Parathyroid adenoma (tissue), 2 donors: ENCODE measurements around the gene AREL1.

Experiments
- H2AFZ ChIP-seq: fragments of 300-600 bp; sonication (generic); one replicate; pipeline ENCODE4 v1.7.0; 2017; ENCODE audit warnings: antibody characterized with exemption, mild to moderate bottlenecking
- H3K27ac ChIP-seq: fragments of 300-600 bp; sonication (generic); one replicate; pipeline ENCODE4 v1.7.0; 2017
- H3K27me3 ChIP-seq: fragments of 300-600 bp; sonication (generic); one replicate; pipeline ENCODE4 v1.7.0; 2017; ENCODE audit warnings: low read length; ENCODE audit not compliant: control insufficient read depth, insufficient read depth
- H3K36me3 ChIP-seq: fragments of 300-600 bp; sonication (generic); one replicate; pipeline ENCODE4 v1.7.0; 2017; ENCODE audit warnings: low read length; ENCODE audit not compliant: control insufficient read depth, insufficient read depth
- H3K4me1 ChIP-seq: fragments of 300-600 bp; sonication (generic); one replicate; pipeline ENCODE4 v1.7.0; 2017; ENCODE audit warnings: control low read depth
- H3K4me2 ChIP-seq: fragments of 300-600 bp; sonication (generic); one replicate; pipeline ENCODE4 v1.7.0; 2017; ENCODE audit warnings: low read length
- H3K4me3 ChIP-seq: fragments of 300-600 bp; sonication (generic); one replicate; pipeline ENCODE4 v1.7.0; 2017; ENCODE audit warnings: low read depth, low read length
- H3K79me2 ChIP-seq: fragments of 300-600 bp; sonication (generic); one replicate; pipeline ENCODE4 v1.7.0; 2017; ENCODE audit warnings: control low read depth
- H3K9ac ChIP-seq: fragments of 300-600 bp; sonication (generic); one replicate; pipeline ENCODE4 v1.7.0; 2017; ENCODE audit warnings: mild to moderate bottlenecking
- H3K9me3 ChIP-seq: fragments of 300-600 bp; sonication (generic); one replicate; pipeline ENCODE4 v1.7.0; 2017; ENCODE audit warnings: low read length; ENCODE audit not compliant: control insufficient read depth
- CTCF ChIP-seq: fragments of 300-600 bp; sonication (generic); IDR thresholded peaks from one replicate; pipeline ENCODE4 v1.7.0; 2017; ENCODE audit warnings: antibody characterized with exemption, mild to moderate bottlenecking
- donor health status: primary hyperparathyroidism.

Gene AREL1

GRCh38 chr14:74671789-74672188 is 41.1 kb downstream of the AREL1 start:
- Histone ChIP-seq H3K4me2 (no peak overlapping the region), H3K9ac (no peak overlapping the region), H3K4me1 (no peaks in the 10 kb centered on the region), H3K9me3 (no peaks in the 10 kb centered on the region), H3K27ac (no peak overlapping the region), H2AFZ (no peak overlapping the region), H3K27me3 (no peaks in the 10 kb centered on the region), H3K36me3 (no peaks in the 10 kb centered on the region), H3K79me2 (no peaks in the 10 kb centered on the region), H3K4me3 (no peak overlapping the region)
- TF ChIP-seq CTCF, result no peak

DNA sequence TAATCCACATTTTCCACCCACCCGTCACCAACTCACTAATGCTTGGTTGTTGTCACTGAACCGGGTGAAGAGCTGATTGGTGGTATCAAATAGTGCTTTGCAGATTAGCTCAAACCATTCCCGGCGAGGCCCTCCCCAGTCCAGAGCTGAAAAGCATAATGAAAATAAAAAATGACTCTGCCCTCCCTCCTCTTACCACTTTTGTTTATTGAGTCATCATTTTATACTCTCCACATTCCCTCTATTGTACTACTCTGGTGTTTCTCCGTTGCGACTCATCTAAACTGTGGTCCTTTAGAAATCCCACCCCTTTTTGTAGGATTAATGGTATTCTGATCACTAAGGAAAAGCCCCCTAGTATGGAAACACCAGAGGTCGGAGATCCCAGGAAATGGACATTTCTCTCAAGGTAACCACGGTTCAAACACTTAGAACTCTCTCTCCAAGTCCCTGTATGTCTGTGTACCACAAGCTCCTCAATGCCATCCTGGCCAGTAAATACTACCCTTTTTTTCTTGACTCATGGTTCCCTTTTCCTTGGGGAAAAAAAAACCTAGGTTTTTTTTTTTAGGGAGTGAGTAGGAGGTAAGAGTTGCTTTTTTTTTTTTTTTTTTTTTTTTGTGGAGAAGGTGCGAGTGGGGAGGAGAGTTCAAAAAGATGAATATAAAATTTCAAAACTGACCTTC is 42.0 kb downstream of the AREL1 start:
- Histone ChIP-seq H3K4me3 (no peak overlapping the region), H3K36me3 (no peaks in the 10 kb centered on the region), H2AFZ (no peak overlapping the region), H3K9me3 (no peaks in the 10 kb centered on the region), H3K9ac (no peak overlapping the region), H3K4me2 (no peak overlapping the region), H3K4me1 (no peaks in the 10 kb centered on the region), H3K27ac (no peak overlapping the region), H3K27me3 (no peaks in the 10 kb centered on the region), H3K79me2 (no peaks in the 10 kb centered on the region)
- no peak for TF ChIP-seq CTCF

- H2AFZ ChIP-seq, result no peak overlapping the region
- no peaks in the 10 kb centered on the region for H3K9me3 ChIP-seq
- H3K9ac ChIP-seq, result no peak overlapping the region
- H3K79me2 ChIP-seq, result no peaks in the 10 kb centered on the region
- no peak overlapping the region for H3K27ac ChIP-seq
- no peaks in the 10 kb centered on the region for H3K27me3 ChIP-seq
- H3K4me1 ChIP-seq, result no peaks in the 10 kb centered on the region
- no peak for TF ChIP-seq CTCF
- H3K4me2 ChIP-seq, result no peak overlapping the region
- H3K4me3 ChIP-seq, result no peak overlapping the region
- H3K36me3 ChIP-seq, result no peaks in the 10 kb centered on the region
These were observed 43.0 kb downstream of the AREL1 start for GRCh38 chr14:74669846-74670245.

DNA sequence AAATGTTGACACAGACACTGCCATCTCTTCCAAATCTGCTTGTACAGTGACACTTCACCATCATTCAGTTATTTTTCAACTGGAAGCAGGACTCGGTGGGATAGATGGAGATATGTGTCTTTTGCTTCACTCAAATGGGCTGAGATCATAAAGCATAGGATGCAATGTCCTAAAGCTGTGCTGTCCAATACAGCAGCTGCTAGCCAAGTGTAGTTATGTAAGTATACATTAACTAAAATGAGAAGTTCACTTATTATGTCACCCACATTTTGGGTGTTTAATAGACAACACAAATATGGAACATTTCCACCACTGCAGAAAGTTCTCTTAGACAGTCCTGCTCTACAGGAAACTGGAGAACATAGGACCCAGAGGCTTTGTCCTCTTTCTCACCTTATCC is 43.6 kb downstream of the AREL1 start:
- no peak overlapping the region for H3K4me2 ChIP-seq
- no peak overlapping the region for H3K4me3 ChIP-seq
- H3K79me2 ChIP-seq, result no peaks in the 10 kb centered on the region
- no peaks in the 10 kb centered on the region for H3K36me3 ChIP-seq
- TF ChIP-seq CTCF, result no peak
- H3K27me3 ChIP-seq, result no peaks in the 10 kb centered on the region
- H3K9me3 ChIP-seq, result no peaks in the 10 kb centered on the region
- H2AFZ ChIP-seq, result no peak overlapping the region
- no peak overlapping the region for H3K9ac ChIP-seq
- H3K4me1 ChIP-seq, result no peaks in the 10 kb centered on the region
- H3K27ac ChIP-seq, result no peak overlapping the region

DNA sequence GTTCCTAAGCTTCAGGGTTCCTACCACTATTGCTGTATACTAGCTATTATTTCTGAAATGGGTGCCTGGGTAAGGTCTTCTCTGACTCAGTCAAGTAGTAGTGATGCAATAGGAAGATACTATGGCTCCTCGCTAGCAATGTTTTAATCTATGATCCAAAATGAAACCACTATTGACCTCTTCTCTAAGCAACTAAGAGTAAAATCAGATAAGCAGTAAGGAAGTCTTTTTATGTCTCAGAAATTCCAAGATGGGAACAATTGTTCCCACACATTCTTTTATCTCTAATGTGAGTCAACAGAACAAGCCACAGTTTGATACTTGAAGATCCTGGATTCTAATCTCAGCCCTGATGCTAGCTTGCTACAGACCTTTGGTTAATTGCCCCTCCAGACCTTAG is 45.1 kb downstream of the AREL1 start:
- H3K9ac ChIP-seq, result no peak overlapping the region
- no peaks in the 10 kb centered on the region for H3K4me1 ChIP-seq
- H3K27ac ChIP-seq, result no peak overlapping the region
- H3K36me3 ChIP-seq, result no peaks in the 10 kb centered on the region
- no peak overlapping the region for H3K4me3 ChIP-seq
- no peak overlapping the region for H2AFZ ChIP-seq
- H3K9me3 ChIP-seq, result no peaks in the 10 kb centered on the region
- no peak for TF ChIP-seq CTCF
- H3K4me2 ChIP-seq, result no peak overlapping the region
- H3K79me2 ChIP-seq, result no peaks in the 10 kb centered on the region
- H3K27me3 ChIP-seq, result no peaks in the 10 kb centered on the region
